Right lobe of liver (tissue), 4 donors: ENCODE results near the gene REV3L.

Experiments used
- CTCF ChIP-seq, 4 donors: fragments of 200-600 bp in 3 of 4; fragments of 450-650 bp in 1 of 4; IDR thresholded peaks; one replicate each; pipeline versions ENCODE4 v1.5.1 to v1.8.0; 2016 to 2022; ENCODE audit warnings: antibody characterized with exemption in 4 of 4, mild to moderate bottlenecking in 2 of 4
- POLR2A ChIP-seq: fragments of 450-650 bp; IDR thresholded peaks from one replicate; pipeline ENCODE4 v1.6.1; 2017; ENCODE audit warnings: antibody characterized with exemption, mild to moderate bottlenecking
- donor health status: DM: no; HTN: no; CAD: no.
- donor health status: DM: no; HTN: no; CAD: no.
- donor health status: DM: no; HTN: yes; CAD: no.

- no peak for TF ChIP-seq CTCF (IDR thresholded peaks at IDR 0.05)
- TF ChIP-seq POLR2A: no peak
Observed at GRCh38 chr6:111444794-111445193, 38.2 kb downstream of the REV3L start.
